IgD-negative memory B cell (primary cell): ENCODE data around the gene SRPK3. TPM values are rescaled to one million over a fixed set of nuclear protein-coding genes. Genes with fewer than 3 reads are reported as not detected.
A peak's percentile ranks its signal among the peaks of the same experiment; 100 is the strongest.

Experiments
- H3K27ac Mint-ChIP-seq, 3 donors: one replicate each; pipeline ENCODE4 v1.8.0; 2020 to 2022; ENCODE audit warnings: mild to moderate bottlenecking in 3 of 3, mixed read lengths in 3 of 3, moderate library complexity in 1 of 3
- H3K27me3 Mint-ChIP-seq: one replicate; pipeline ENCODE4 v1.8.0; 2021; ENCODE audit warnings: mixed read lengths
- H3K36me3 Mint-ChIP-seq: one replicate; pipeline ENCODE4 v1.8.0; 2020; ENCODE audit warnings: mild to moderate bottlenecking, mixed read lengths
- H3K4me1 Mint-ChIP-seq, 3 donors: one replicate each; pipeline ENCODE4 v1.8.0; 2020 to 2022; ENCODE audit warnings: mixed read lengths in 3 of 3, mild to moderate bottlenecking in 1 of 3
- H3K4me3 Mint-ChIP-seq, 4 donors: one replicate each; pipeline ENCODE4 v1.8.0; 2020 to 2022; ENCODE audit warnings: mild to moderate bottlenecking in 4 of 4, mixed read lengths in 4 of 4, moderate library complexity in 3 of 4
- H3K9me3 Mint-ChIP-seq, 3 donors: one replicate each; pipeline ENCODE4 v1.8.0; 2020 to 2021; ENCODE audit warnings: mixed read lengths in 3 of 3, mild to moderate bottlenecking in 1 of 3
- polyA plus RNA-seq: library from polyadenylated mRNA; unstranded; fragments of 300-500 nt; fragmentation: Illumina TruSeq; gene quantifications from one replicate; pipeline ENCODE4 v1.2.3, GENCODE V29; 2021

The SRPK3 gene
- polyA plus RNA-seq, 1 donor from 2014 or later = not detected

GRCh38 chrX:153772316-153773217 lies 8.3 kb upstream of the SRPK3 start:
- no peaks in the 10 kb centered on the region for H3K9me3 Mint-ChIP-seq
- H3K27me3 Mint-ChIP-seq = peaks cover 1% of the 10 kb centered on the region
- no peaks in the 10 kb centered on the region for H3K36me3 Mint-ChIP-seq
- H3K27ac Mint-ChIP-seq = no peak overlapping the region
- H3K4me1 Mint-ChIP-seq = peaks cover 0 to 2% (median 0%) of the 10 kb centered on the region in 3 donors
- no peak overlapping the region for H3K4me3 Mint-ChIP-seq

DNA sequence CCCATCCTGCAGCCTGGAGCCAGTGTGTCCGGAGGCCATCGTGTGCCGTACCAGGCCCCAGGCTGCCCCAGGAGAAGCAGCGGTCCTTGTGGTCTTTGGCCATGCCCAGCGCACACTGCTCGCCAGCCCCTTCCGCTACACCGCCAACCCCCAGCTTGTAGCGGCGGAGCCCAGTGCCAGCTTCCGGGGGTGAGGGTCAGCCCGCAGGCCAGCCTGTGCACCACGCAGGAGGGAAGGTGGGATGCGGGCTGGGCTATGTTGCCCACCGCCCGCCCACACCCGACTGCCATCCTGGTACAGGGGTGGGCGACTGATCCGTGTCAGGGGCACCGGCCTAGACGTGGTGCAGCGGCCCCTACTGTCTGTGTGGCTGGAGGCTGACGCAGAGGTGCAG lies 7.6 kb upstream of the SRPK3 start:
- H3K4me3 Mint-ChIP-seq = no peak overlapping the region

GRCh38 chrX:153773741-153774575 lies 6.9 kb upstream of the SRPK3 start:
- Mint-ChIP-seq H3K4me3 (no peak overlapping the region), H3K27me3 (peaks cover 1% of the 10 kb centered on the region), H3K9me3 (no peaks in the 10 kb centered on the region), H3K4me1 (peaks cover 0 to 2% (median 0%) of the 10 kb centered on the region in 3 donors), H3K27ac (no peak overlapping the region), H3K36me3 (no peaks in the 10 kb centered on the region)

More for the DNA sequence above, 7.6 kb upstream of the SRPK3 start:
- peaks cover 0 to 2% (median 0%) of the 10 kb centered on the region in 3 donors for H3K4me1 Mint-ChIP-seq
- H3K27me3 Mint-ChIP-seq = peaks cover 1% of the 10 kb centered on the region
- no peaks in the 10 kb centered on the region for H3K36me3 Mint-ChIP-seq
- no peaks in the 10 kb centered on the region for H3K9me3 Mint-ChIP-seq
- no peak overlapping the region for H3K27ac Mint-ChIP-seq

DNA sequence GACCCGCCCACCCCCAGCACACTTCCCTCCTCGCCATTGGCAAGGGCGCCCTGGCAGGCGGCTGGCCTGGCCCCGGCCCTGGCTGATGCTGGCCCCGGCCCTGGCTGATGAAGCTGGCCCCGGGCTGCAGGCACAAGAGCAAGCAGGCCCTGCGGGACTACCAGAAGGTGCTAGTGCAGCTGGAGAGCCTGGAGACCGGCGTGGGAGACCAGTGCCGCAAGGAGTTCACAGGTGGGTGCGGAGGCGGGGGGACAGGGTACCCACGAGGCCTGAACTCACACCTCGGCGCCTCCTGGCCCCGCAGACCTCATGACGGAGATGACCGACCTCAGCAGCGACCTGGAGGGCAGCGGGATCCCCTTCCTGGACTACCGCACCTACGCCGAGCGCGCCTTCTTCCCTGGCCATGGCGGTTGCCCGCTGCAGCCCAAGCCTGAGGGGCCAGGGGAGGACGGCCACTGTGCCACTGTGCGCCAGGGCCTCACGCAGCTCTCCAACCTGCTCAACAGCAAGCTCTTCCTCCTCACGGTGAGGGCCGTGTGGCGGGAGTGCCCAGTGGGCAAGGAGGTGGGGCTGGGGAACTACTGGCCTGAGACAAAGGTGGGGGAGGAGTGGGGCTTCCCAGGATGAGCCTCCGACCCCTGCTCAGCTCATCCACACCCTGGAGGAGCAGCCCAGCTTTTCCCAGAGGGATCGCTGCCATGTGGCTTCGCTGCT lies 6.1 kb upstream of the SRPK3 start:
- Mint-ChIP-seq H3K4me3 (no peak overlapping the region), H3K4me1 (peaks cover 0 to 2% (median 0%) of the 10 kb centered on the region in 3 donors), H3K27ac (no peak overlapping the region), H3K27me3 (peaks cover 2% of the 10 kb centered on the region), H3K36me3 (no peaks in the 10 kb centered on the region), H3K9me3 (no peaks in the 10 kb centered on the region)

GRCh38 chrX:153775293-153776119 lies 5.3 kb upstream of the SRPK3 start:
- H3K4me1 Mint-ChIP-seq = peaks cover 0 to 2% (median 0%) of the 10 kb centered on the region in 3 donors
- H3K9me3 Mint-ChIP-seq = no peaks in the 10 kb centered on the region
- H3K27me3 Mint-ChIP-seq = peaks cover 8% of the 10 kb centered on the region
- no peak overlapping the region for H3K27ac Mint-ChIP-seq
- H3K36me3 Mint-ChIP-seq = no peaks in the 10 kb centered on the region
- no peak overlapping the region for H3K4me3 Mint-ChIP-seq

GRCh38 chrX:153776120-153776599 lies 4.7 kb upstream of the SRPK3 start:
- H3K9me3 Mint-ChIP-seq = no peaks in the 10 kb centered on the region
- H3K27ac Mint-ChIP-seq = no peak overlapping the region
- no peaks in the 10 kb centered on the region for H3K36me3 Mint-ChIP-seq
- H3K4me3 Mint-ChIP-seq = no peak overlapping the region
- H3K27me3 Mint-ChIP-seq = peaks cover 8% of the 10 kb centered on the region
- peaks cover 0 to 2% (median 0%) of the 10 kb centered on the region in 3 donors for H3K4me1 Mint-ChIP-seq

GRCh38 chrX:153776611-153777045 lies 4.2 kb upstream of the SRPK3 start:
- Mint-ChIP-seq H3K4me3 (no peak overlapping the region), H3K9me3 (no peaks in the 10 kb centered on the region), H3K27me3 (peaks cover 8% of the 10 kb centered on the region), H3K4me1 (peaks cover 0 to 2% (median 0%) of the 10 kb centered on the region in 3 donors), H3K36me3 (no peaks in the 10 kb centered on the region), H3K27ac (no peak overlapping the region)

GRCh38 chrX:153777261-153778090 lies 3.4 kb upstream of the SRPK3 start:
- Mint-ChIP-seq H3K27me3 (peaks cover 8% of the 10 kb centered on the region), H3K9me3 (no peaks in the 10 kb centered on the region)

DNA sequence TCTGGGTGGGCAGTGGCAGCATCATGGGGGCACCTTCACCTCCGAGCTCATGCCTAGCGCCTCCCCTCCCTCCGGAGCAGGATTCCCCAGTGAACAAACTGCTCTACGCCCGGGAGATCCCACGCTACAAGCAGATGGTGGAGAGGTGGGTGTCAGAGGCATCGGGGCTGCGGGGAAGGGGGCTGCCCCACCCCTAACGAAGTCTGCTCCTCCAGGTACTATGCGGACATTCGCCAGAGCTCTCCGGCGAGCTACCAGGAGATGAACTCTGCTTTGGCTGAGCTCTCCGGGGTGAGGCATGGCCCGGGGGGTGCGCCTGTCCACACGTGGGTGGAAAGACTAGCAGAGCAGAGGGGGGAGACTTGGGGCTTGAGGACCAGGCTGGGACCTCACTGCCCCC lies 2.7 kb upstream of the SRPK3 start:
- no peaks in the 10 kb centered on the region for H3K9me3 Mint-ChIP-seq
- H3K27me3 Mint-ChIP-seq = peaks cover 8% of the 10 kb centered on the region
- H3K27ac Mint-ChIP-seq = no peak overlapping the region
- peaks cover 0 to 2% (median 0%) of the 10 kb centered on the region in 3 donors for H3K4me1 Mint-ChIP-seq
- no peak overlapping the region for H3K4me3 Mint-ChIP-seq
- no peaks in the 10 kb centered on the region for H3K36me3 Mint-ChIP-seq

More at GRCh38 chrX:153777261-153778090, 3.4 kb upstream of the SRPK3 start:
- peaks cover 0 to 2% (median 0%) of the 10 kb centered on the region in 3 donors for H3K4me1 Mint-ChIP-seq
- H3K27ac Mint-ChIP-seq = no peak overlapping the region
- no peak overlapping the region for H3K4me3 Mint-ChIP-seq
- no peaks in the 10 kb centered on the region for H3K36me3 Mint-ChIP-seq

- H3K9me3 Mint-ChIP-seq = no peaks in the 10 kb centered on the region
- peaks cover 0 to 2% (median 0%) of the 10 kb centered on the region in 3 donors for H3K4me1 Mint-ChIP-seq
- H3K36me3 Mint-ChIP-seq = no peaks in the 10 kb centered on the region
- peaks cover 8% of the 10 kb centered on the region for H3K27me3 Mint-ChIP-seq
- no peak overlapping the region for H3K27ac Mint-ChIP-seq
- no peak overlapping the region for H3K4me3 Mint-ChIP-seq
These were observed 2.1 kb upstream of the SRPK3 start for GRCh38 chrX:153778684-153779101.

DNA sequence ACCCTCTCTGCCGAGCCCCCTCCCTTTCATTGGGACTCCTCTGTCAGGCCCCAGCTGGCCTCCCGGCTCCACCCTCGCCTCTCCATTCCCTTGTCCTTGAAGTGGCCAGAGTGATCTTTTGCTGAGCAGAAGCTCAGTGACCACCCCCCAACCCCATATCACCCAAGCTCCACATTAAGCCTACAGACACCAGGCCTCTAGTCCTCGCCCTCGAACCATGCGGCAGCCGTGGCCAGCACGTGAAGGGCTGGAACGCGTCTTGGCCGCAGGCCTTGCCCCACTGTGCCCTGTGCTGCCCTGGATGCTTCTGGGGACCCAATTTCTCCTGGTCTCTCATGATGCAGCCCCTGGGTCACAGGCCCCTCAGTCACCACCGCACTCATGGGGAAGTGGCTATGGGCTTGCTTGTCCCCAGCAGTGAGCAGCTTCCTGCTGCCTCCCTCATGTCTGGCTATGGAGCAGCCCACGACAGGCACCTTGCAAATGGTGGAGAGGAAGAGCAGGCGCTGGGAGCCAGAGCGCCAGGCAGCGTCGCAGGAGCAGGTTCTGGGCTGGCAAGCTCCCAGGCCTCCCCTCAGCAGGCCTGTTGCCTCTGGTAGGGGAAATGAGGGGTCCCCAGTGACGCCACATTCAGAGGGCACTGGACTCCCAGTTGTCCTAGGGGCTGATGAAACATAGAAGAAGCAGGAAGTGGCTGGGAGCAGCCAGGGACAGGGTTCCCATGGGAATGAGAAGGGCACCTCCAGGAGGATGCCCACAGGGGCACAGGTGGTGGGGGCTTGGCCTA lies 757 bp upstream of the SRPK3 start:
- Mint-ChIP-seq H3K36me3 (peaks cover 2% of the 10 kb centered on the region), H3K4me3 (peak overlapping the region in 2 of 4 donors; percentile 71 to 82), H3K27me3 (peaks cover 8% of the 10 kb centered on the region), H3K4me1 (peaks cover 0 to 2% (median 0%) of the 10 kb centered on the region in 3 donors), H3K9me3 (no peaks in the 10 kb centered on the region), H3K27ac (peak overlapping the region in 1 of 3 donors; percentile 13)

- no peak overlapping the region for H3K27ac Mint-ChIP-seq
- no peak overlapping the region for H3K4me3 Mint-ChIP-seq
- H3K9me3 Mint-ChIP-seq = no peaks in the 10 kb centered on the region
- H3K36me3 Mint-ChIP-seq = peaks cover 2% of the 10 kb centered on the region
- peaks cover 8% of the 10 kb centered on the region for H3K27me3 Mint-ChIP-seq
- no peaks in the 10 kb centered on the region for H3K4me1 Mint-ChIP-seq
These were observed 697 bp downstream of the SRPK3 start for GRCh38 chrX:153781428-153782047.
